Bronchial epithelial cell (primary cell): ENCODE data around the gene MACF1. TPM values are rescaled to one million over a fixed set of nuclear protein-coding genes. Genes with fewer than 3 reads are reported as not detected.

Source experiments
- DNase-seq: peaks from one replicate; pipeline ENCODE4 v3.0.0-alpha.2; 2010; ENCODE audit warnings: low read depth
- FAIRE-seq: peaks from 2 replicates; lab custom pipeline; 2011; peaks lifted over from hg19 to GRCh38; lab: Jason Lieb, UNC
- H3K27me3 ChIP-seq: 2 replicates; pipeline ENCODE4 v1.5.1; 2011; ENCODE audit warnings: low read length; ENCODE audit not compliant: control insufficient read depth, insufficient read depth
- H3K36me3 ChIP-seq: 2 replicates; pipeline ENCODE4 v1.5.1; 2011; ENCODE audit warnings: low read length; ENCODE audit not compliant: control insufficient read depth, insufficient read depth
- H3K4me3 ChIP-seq: 2 replicates; pipeline ENCODE4 v1.5.1; 2011; ENCODE audit warnings: mild to moderate bottlenecking, low read depth, low read length, control low read depth
- CTCF ChIP-seq: IDR thresholded peaks from 2 replicates; pipeline ENCODE4 v1.5.1; 2011; ENCODE audit warnings: mild to moderate bottlenecking, moderate library complexity, low read length, control low read depth, inconsistent platforms; ENCODE audit not compliant: insufficient read depth, severe bottlenecking
- total RNA-seq: library from RNA; depleted of rRNA; stranded (reverse); fragments of >200 nt; gene quantifications from 2 replicates; pipeline ENCODE4 v1.2.1, GENCODE V29; 2014

Gene MACF1
- total RNA-seq, 1 donor from 2014 or later = 163 TPM

- no peaks in the 10 kb centered on the region for H3K27me3 ChIP-seq
- no peak for DNase-seq
- TF ChIP-seq CTCF = no peak
- peaks cover 19% of the 10 kb centered on the region for H3K36me3 ChIP-seq
- FAIRE-seq = no peak
- no peak overlapping the region for H3K4me3 ChIP-seq
Observed at GRCh38 chr1:39294531-39294930, 90.0 kb downstream of the MACF1 start.

GRCh38 chr1:39295901-39296300 lies 91.4 kb downstream of the MACF1 start:
- H3K36me3 ChIP-seq = peaks cover 20% of the 10 kb centered on the region
- FAIRE-seq (no peak), DNase-seq (peak; percentile 69)
- no peaks in the 10 kb centered on the region for H3K27me3 ChIP-seq
- TF ChIP-seq CTCF = no peak
- no peak overlapping the region for H3K4me3 ChIP-seq

GRCh38 chr1:39297551-39297950 lies 93.1 kb downstream of the MACF1 start:
- Histone ChIP-seq H3K27me3 (no peaks in the 10 kb centered on the region), H3K4me3 (no peak overlapping the region), H3K36me3 (peaks cover 14% of the 10 kb centered on the region)
- TF ChIP-seq CTCF = no peak
- DNase-seq = no peak
- no peak for FAIRE-seq

- H3K36me3 ChIP-seq = peaks cover 10% of the 10 kb centered on the region
- H3K4me3 ChIP-seq = no peak overlapping the region
- no peak for DNase-seq
- H3K27me3 ChIP-seq = no peaks in the 10 kb centered on the region
- no peak for FAIRE-seq
- no peak for TF ChIP-seq CTCF
Observed at GRCh38 chr1:39301606-39302005, 97.1 kb downstream of the MACF1 start.

GRCh38 chr1:39305555-39305954 lies 101.1 kb downstream of the MACF1 start:
- DNase-seq (no peak), FAIRE-seq (no peak)
- Histone ChIP-seq H3K27me3 (no peaks in the 10 kb centered on the region), H3K4me3 (no peak overlapping the region), H3K36me3 (peaks cover 11% of the 10 kb centered on the region)
- no peak for TF ChIP-seq CTCF

GRCh38 chr1:39310015-39310414 lies 105.5 kb downstream of the MACF1 start:
- no peaks in the 10 kb centered on the region for H3K27me3 ChIP-seq
- no peak for DNase-seq
- no peak for TF ChIP-seq CTCF
- peaks cover 13% of the 10 kb centered on the region for H3K36me3 ChIP-seq
- FAIRE-seq = no peak
- no peak overlapping the region for H3K4me3 ChIP-seq
